ENCODE results near the gene TTC33.
"Not testable (repeated sequence)": the region's sequence is repeated elsewhere in the genome, so short reads cannot be mapped to it uniquely, and the experiment has no call there.

DNA sequence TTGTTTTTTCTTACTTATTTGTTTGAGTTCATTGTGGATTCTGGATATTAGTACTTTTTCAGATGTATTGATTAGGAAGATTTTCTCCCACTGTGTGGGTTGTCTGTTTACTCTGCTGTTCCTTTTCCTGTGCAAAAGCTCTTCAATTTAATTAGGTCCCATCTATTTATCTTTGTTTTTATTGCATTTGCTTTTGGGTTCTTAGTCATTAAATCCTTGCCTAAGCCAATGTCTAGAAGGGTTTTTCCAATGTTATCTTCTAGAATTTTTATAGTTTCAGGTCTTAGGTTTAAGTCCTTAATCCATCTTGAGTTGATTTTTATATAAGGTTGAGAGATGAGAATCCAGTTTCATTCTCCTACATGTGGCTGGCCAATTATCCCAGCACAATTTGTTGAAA, 38.6 kb upstream of the TTC33 start:
- not testable (repeated sequence) for TF ChIP-seq EZH2 (IDR thresholded peaks at IDR 0.05; ENCODE audit: insufficient read depth, poor library complexity, severe bottlenecking); EZH2phosphoT487 (IDR thresholded peaks at IDR 0.05; ENCODE audit: insufficient read depth, low read depth)

Data from GM23248 (cell line).